ENCODE measurements around the gene AREL1. TPM values are rescaled to one million over a fixed set of nuclear protein-coding genes. Genes with fewer than 3 reads are reported as not detected.

The AREL1 gene
- total and polyA plus RNA-seq, 2 of the 8 experiments (the other 6 are each of a cell fraction or from before 2014, with no cell fraction given) = 31.4 to 49.1 TPM

- peak; percentile 3; the same call in 1 of the 2 replicates for TF ChIP-seq BRCA1 (IDR thresholded peaks at IDR 0.05; ENCODE audit: low read depth, low read length)
- no peak; the same call in 1 of the 2 replicates for TF ChIP-seq SIX5 (IDR thresholded peaks at IDR 0.05; ENCODE audit: low read depth, low read length)
- TF ChIP-seq NRF1 (IDR thresholded peaks at IDR 0.05; ENCODE audit: low read depth, low read length) = no peak
- peak; percentile 29; the same call in 1 of the 2 replicates for TF ChIP-seq MAX (IDR thresholded peaks at IDR 0.05)
- TF ChIP-seq EZH2 (IDR thresholded peaks at IDR 0.05; ENCODE audit: low read depth, low read length, severe bottlenecking) = no peak
- peak; percentile 83 for TF ChIP-seq KDM5A (IDR thresholded peaks at IDR 0.05; ENCODE audit: low read length)
- TF ChIP-seq HDAC2 (IDR thresholded peaks at IDR 0.05; ENCODE audit: borderline replicate concordance in 1 of 2, low read depth in 2 of 2, low read length in 2 of 2) = no peak
- TF ChIP-seq JUN (IDR thresholded peaks at IDR 0.05; ENCODE audit: low read depth, low read length) = no peak
- TF ChIP-seq GABPA (IDR thresholded peaks at IDR 0.05; ENCODE audit: borderline replicate concordance, insufficient read depth, low read length) = peak; percentile 98
- 0 out of 2 replicates have a peak, but pooled peaks have one; percentile 30 for TF ChIP-seq SP1 (IDR thresholded peaks at IDR 0.05; ENCODE audit: low read depth, low read length)
- TF ChIP-seq EP300 (IDR thresholded peaks at IDR 0.05; ENCODE audit: borderline replicate concordance in 1 of 2, low read depth in 2 of 2, low read length in 2 of 2) = no peak
- no peak for TF ChIP-seq BACH1 (IDR thresholded peaks at IDR 0.05; ENCODE audit: low read length)
- TF ChIP-seq CTCF (IDR thresholded peaks at IDR 0.05; ENCODE audit: control extremely low read depth in 1 of 3, insufficient read depth in 1 of 3, low read depth in 1 of 3, low read length in 3 of 3) = no peak
- TF ChIP-seq GTF2F1 (IDR thresholded peaks at IDR 0.05; ENCODE audit: borderline replicate concordance, low read depth, low read length) = no peak
- TF ChIP-seq TCF12 (IDR thresholded peaks at IDR 0.05; ENCODE audit: low read depth, low read length) = no peak
- peak; percentile 89 to 93 for TF ChIP-seq SIN3A (conservative IDR thresholded peaks at IDR 0.05 in 1 of 2, IDR thresholded peaks at IDR 0.05 in 1 of 2; ENCODE audit: low read depth in 1 of 2, low read length in 2 of 2)
- peak; percentile 81; the same call in 1 of the 2 replicates for TF ChIP-seq TAF1 (IDR thresholded peaks at IDR 0.05; ENCODE audit: low read depth, low read length)
- no peak for TF ChIP-seq RXRA (IDR thresholded peaks at IDR 0.05; ENCODE audit: insufficient read depth, low read depth, low read length)
- TF ChIP-seq ASH2L (IDR thresholded peaks at IDR 0.05; ENCODE audit: low read length) = no peak
- no peak for TF ChIP-seq YY1 (IDR thresholded peaks at IDR 0.05; ENCODE audit: low read depth, low read length)
These were observed at the start of gene AREL1, which contains the start of gene FCF1 (continued) for GRCh38 chr14:74712499-74713394.
